Nephron (organoid): Measurements from ENCODE around the gene TTL.
A peak's percentile ranks its signal among the peaks of the same experiment; 100 is the strongest.
"Not testable (repeated sequence)": the region's sequence is repeated elsewhere in the genome, so short reads cannot be mapped to it uniquely, and the experiment has no call there.

Experiments used
- H3K27ac Mint-ChIP-seq, 3 experiments: 2 replicates each; pipeline ENCODE4 v1.8.0; 2020; ENCODE audit warnings: mixed read lengths in 3 of 3, mild to moderate bottlenecking in 2 of 3, moderate library complexity in 1 of 3
- H3K27me3 Mint-ChIP-seq: 2 replicates; pipeline ENCODE4 v1.8.0; 2021; ENCODE audit warnings: low read depth, mild to moderate bottlenecking, moderate library complexity, mixed read lengths
- H3K36me3 Mint-ChIP-seq: 2 replicates; pipeline ENCODE4 v1.8.0; 2020; ENCODE audit warnings: low read depth, mixed read lengths
- H3K4me1 Mint-ChIP-seq: 2 replicates; pipeline ENCODE4 v1.8.0; 2020; ENCODE audit warnings: mixed read lengths
- H3K4me3 Mint-ChIP-seq, 3 experiments: 2 replicates each; pipeline ENCODE4 v1.8.0; 2020; ENCODE audit warnings: mild to moderate bottlenecking in 3 of 3, mixed read lengths in 3 of 3, moderate library complexity in 2 of 3
- H3K9me3 Mint-ChIP-seq: 2 replicates; pipeline ENCODE4 v1.8.0; 2020; ENCODE audit warnings: mixed read lengths
- TF ChIP-seq, protein P1 (sequence below), 3 experiments: fragments of 200-600 bp; sonication (generic); IDR thresholded peaks; one replicate each; pipeline ENCODE4 v1.5.0; 2021; ENCODE audit warnings: antibody characterized with exemption in 3 of 3; ENCODE audit not compliant: unreplicated experiment in 3 of 3

The TTL gene

DNA sequence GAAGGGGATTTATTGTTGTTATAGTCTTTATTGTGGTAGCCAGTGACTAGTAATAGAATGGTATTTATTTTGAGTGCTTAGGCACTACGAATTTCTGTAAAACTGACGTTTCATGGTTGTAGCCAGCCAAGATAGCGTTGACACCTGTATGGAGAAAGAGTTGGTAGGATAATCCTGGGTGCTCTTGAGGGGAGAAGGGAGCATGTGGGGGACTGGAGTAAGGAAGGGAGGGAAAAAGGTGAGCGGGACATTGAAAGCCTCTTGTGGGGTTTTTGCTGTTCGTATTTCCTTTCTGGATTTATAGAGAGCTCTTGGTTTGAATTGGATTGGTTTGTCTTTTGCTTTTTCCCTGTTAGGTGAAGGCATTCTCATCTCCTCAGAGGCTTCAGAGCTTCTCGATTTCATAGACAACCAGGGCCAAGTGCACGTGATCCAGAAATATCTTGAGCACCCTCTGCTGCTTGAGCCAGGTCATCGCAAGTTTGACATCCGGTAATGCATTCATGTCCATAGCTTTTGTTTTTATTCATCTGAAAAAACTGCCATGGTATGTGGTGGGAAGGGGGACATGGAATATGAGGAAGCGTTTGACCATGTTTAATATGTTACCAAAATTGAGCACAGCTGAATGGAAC, 19.0 kb downstream of the TTL start:
- not testable (repeated sequence) for H3K27me3 Mint-ChIP-seq, H3K27ac Mint-ChIP-seq, H3K4me3 Mint-ChIP-seq, H3K4me1 Mint-ChIP-seq
- TF ChIP-seq, protein P1, sequence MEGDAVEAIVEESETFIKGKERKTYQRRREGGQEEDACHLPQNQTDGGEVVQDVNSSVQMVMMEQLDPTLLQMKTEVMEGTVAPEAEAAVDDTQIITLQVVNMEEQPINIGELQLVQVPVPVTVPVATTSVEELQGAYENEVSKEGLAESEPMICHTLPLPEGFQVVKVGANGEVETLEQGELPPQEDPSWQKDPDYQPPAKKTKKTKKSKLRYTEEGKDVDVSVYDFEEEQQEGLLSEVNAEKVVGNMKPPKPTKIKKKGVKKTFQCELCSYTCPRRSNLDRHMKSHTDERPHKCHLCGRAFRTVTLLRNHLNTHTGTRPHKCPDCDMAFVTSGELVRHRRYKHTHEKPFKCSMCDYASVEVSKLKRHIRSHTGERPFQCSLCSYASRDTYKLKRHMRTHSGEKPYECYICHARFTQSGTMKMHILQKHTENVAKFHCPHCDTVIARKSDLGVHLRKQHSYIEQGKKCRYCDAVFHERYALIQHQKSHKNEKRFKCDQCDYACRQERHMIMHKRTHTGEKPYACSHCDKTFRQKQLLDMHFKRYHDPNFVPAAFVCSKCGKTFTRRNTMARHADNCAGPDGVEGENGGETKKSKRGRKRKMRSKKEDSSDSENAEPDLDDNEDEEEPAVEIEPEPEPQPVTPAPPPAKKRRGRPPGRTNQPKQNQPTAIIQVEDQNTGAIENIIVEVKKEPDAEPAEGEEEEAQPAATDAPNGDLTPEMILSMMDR (IDR thresholded peaks at IDR 0.05; ENCODE audit: unreplicated experiment in 3 of 3): peak in 1 of 3 experiments; percentile 8
- Mint-ChIP-seq H3K36me3 (peaks cover 33% of the 10 kb centered on the region), H3K9me3 (peaks cover 11% of the 10 kb centered on the region)

- not testable (repeated sequence) for H3K9me3 Mint-ChIP-seq, H3K4me1 Mint-ChIP-seq, H3K4me3 Mint-ChIP-seq, H3K27ac Mint-ChIP-seq, H3K27me3 Mint-ChIP-seq
- H3K36me3 Mint-ChIP-seq: peaks cover 43% of the 10 kb centered on the region
Observed at GRCh38 chr2:112509239-112509998, 27.5 kb downstream of the TTL start.

DNA sequence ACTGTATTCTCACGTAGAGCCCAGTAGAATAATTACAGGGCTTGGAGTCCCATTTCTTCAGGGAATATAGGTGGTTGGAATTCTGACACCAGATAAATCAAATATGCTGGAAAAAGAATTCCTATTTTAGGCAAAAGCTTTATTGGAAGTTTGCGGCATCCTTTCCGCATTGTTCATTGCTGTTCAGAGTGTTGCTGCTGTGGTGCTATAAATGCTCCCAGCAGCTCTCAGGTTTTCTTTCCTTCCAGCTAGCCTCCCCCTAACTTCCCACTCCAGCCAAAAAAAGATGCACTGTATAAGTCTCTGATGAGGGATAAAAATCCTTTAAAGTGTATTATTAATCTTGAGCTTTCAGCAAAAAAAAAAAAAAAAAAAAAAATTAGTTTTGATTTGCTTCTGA, 34.8 kb downstream of the TTL start:
- Mint-ChIP-seq H3K27me3 (no peaks in the 10 kb centered on the region), H3K27ac (no peak overlapping the region), H3K4me3 (no peak overlapping the region), H3K36me3 (peaks cover 68% of the 10 kb centered on the region), H3K4me1 (no peaks in the 10 kb centered on the region), H3K9me3 (peaks cover 12% of the 10 kb centered on the region)
- TF ChIP-seq, protein P1 (IDR thresholded peaks at IDR 0.05; ENCODE audit: unreplicated experiment in 3 of 3): no peak

- no peak overlapping the region for H3K4me3 Mint-ChIP-seq
- no peak overlapping the region for H3K27ac Mint-ChIP-seq
- TF ChIP-seq, protein P1 (IDR thresholded peaks at IDR 0.05; ENCODE audit: unreplicated experiment in 3 of 3): no peak
- H3K4me1 Mint-ChIP-seq: no peaks in the 10 kb centered on the region
- H3K27me3 Mint-ChIP-seq: no peaks in the 10 kb centered on the region
- H3K36me3 Mint-ChIP-seq: peaks cover 74% of the 10 kb centered on the region
- peaks cover 12% of the 10 kb centered on the region for H3K9me3 Mint-ChIP-seq
Observed at GRCh38 chr2:112518807-112519206, 36.9 kb downstream of the TTL start.

- Mint-ChIP-seq H3K36me3 (peaks cover 74% of the 10 kb centered on the region), H3K27me3 (no peaks in the 10 kb centered on the region), H3K4me3 (no peak overlapping the region), H3K27ac (no peak overlapping the region), H3K4me1 (no peaks in the 10 kb centered on the region), H3K9me3 (peaks cover 10% of the 10 kb centered on the region)
- TF ChIP-seq, protein P1 (IDR thresholded peaks at IDR 0.05; ENCODE audit: unreplicated experiment in 3 of 3): no peak
Observed at GRCh38 chr2:112519506-112519905, 37.5 kb downstream of the TTL start.

DNA sequence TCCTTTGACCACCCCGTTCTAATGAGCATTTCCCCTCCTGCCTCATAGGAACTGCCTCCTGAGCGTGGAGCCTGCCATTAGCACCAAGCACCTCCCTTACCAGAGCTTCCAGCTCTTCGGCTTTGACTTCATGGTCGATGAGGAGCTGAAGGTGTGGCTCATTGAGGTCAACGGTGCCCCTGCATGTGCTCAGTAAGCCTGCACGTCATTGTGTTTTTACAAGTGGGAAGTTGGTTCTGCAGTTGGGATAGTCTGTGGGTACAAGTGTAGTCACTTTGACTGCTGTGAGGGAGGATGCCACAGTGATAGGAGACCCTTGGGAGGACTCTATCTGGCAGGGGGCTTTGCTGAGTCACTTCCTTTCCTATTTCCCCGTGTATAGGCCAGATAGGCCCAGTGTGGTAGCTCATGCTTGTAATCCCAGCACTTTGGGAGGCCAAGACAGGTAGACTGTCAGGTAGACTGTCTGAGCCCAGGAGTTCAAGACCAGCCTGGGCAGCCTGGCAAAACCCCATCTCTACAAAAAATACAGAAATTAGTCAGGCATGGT, 38.4 kb downstream of the TTL start:
- H3K27me3 Mint-ChIP-seq: no peaks in the 10 kb centered on the region
- H3K27ac Mint-ChIP-seq: no peak overlapping the region
- peaks cover 3% of the 10 kb centered on the region for H3K9me3 Mint-ChIP-seq

More for the DNA sequence above, 38.4 kb downstream of the TTL start:
- H3K36me3 Mint-ChIP-seq: peaks cover 73% of the 10 kb centered on the region
- no peak overlapping the region for H3K4me3 Mint-ChIP-seq
- TF ChIP-seq, protein P1 (IDR thresholded peaks at IDR 0.05; ENCODE audit: unreplicated experiment in 3 of 3): no peak
- no peaks in the 10 kb centered on the region for H3K4me1 Mint-ChIP-seq
